Fibroblast of skin of right biceps (primary cell): ENCODE data around the gene PTPRQ.
"Not testable (repeated sequence)": the region's sequence is repeated elsewhere in the genome, so short reads cannot be mapped to it uniquely, and the experiment has no call there.

Source experiments
- DNase-seq: peaks from one replicate; pipeline ENCODE4 v3.0.0-alpha.2; 2013

Gene PTPRQ

GRCh38 chr12:80477521-80478145, 33.6 kb downstream of the PTPRQ start:
- not testable (repeated sequence) for DNase-seq

- no peak for DNase-seq
Measured at GRCh38 chr12:80484746-80485145, 40.7 kb downstream of the PTPRQ start.

DNA sequence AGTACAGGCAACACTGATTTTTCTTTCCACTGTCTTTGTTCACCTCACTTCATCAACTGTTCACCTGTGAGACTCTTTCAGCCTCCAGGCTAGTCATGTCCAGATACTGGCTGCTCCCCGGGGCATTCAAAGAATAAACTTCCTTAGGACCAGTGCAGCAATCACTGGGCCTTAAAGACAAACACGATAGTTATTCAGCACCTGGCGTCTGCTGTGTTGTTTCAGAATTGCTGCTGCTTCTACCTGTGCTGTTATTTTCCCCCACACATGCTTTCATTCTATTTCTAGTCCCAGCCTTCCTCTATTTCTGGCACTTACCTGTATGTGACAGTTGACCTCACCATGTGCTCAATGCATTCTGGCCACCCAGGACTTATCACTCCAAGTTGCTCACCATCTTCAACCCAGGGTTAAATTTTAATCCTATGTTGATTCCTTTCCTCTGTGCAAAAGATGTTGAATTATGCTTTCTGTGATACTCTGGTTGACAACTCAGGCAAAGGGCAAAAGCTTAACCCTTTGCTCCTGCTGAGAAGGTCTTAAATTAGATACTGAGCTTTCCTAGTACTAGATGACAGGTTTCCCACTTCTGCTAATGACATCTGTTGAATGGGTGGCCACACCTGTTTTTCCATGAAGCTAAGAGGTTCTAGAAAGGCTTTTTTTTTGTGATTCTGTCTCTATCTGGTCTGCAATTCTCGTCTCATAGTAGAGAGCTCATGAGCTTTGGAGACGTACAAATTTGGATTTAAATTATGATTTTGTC, 41.4 kb downstream of the PTPRQ start:
- DNase-seq = no peak

GRCh38 chr12:80490329-80490728, 46.3 kb downstream of the PTPRQ start:
- DNase-seq = peak; percentile 38

GRCh38 chr12:80491166-80491565, 47.1 kb downstream of the PTPRQ start:
- peak; percentile 12 for DNase-seq

GRCh38 chr12:80493466-80493865, 49.4 kb downstream of the PTPRQ start:
- DNase-seq = no peak

DNA sequence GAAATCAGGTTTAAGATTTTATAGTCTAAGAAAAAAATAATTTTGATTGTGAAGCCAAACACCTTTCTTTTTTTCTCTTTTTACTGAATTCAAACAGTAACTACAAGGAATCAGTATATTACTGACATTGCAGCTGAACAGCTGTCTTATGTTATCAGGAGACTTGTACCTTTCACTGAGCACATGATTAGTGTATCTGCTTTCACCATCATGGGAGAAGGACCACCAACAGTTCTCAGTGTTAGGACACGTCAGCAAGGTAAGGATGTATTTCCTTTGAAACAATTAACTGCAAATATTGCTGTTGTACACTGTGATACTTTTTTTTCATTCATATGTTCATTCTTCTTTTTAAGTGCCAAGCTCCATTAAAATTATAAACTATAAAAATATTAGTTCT, 50.8 kb downstream of the PTPRQ start:
- no peak for DNase-seq

DNA sequence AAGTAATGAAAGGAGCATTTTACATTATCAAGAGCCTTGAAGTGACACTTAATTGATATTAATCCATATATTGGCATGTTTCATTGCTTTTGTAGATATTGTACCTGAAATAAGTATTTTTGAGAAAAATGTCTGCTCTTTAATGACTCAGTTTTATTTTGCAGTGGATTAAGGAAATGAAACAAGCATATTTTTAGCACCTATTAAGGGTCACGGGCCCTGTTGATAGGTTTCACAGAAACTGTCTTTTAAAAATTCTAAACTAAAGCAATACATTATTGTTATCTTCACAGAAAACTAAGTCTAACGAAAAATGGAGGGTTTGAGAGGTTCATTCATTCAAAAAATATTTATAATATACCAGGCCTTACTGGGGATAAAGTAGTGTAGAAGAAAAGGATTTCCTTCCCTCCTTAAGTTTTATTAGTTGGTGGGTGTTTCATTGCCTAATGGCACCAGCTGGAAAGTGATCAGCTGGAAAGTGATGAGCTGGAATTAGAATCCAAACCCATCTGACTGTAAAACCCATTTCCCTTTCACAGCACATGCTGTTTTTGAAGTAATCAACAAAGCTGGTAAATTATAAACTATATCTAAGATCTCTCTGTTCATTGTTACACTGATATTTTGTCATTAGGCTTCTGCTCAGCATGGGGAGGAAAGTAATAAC, 54.2 kb downstream of the PTPRQ start:
- DNase-seq = no peak

GRCh38 chr12:80504389-80505163, 60.5 kb downstream of the PTPRQ start:
- DNase-seq = peak; percentile 56

DNA sequence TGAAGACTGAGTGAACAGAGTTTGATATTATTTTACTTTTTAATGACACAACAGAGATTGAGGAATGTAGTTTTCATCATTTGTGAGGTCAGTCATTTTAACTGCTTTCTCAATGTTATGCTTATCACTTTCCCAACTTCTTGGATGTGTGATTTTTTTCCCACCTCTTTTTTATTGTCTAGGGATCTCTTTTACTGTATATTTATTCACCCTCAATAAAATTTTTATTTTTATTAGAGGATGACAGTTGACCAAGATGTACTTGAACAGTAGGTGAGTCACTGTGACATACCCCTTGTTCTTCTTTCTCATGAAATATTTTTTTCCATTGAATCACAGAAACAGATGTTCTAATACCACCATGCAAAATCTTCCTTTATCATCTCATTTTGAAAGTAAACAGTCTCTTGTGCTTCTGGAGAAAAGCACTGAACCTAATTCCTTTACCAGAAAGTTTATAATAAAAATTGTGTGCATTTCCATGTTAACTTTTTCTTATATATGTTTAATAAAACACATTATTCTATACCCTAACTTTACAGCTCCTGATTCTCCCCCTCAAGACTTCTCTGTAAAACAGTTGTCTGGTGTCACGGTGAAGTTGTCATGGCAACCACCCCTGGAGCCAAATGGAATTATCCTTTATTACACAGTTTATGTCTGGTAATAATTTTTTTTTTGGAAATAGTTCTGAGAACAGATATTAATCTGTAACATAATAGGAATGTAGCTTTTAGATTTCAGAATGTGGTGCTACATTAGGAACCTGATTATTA, 65.9 kb downstream of the PTPRQ start:
- DNase-seq = peak; percentile 82

DNA sequence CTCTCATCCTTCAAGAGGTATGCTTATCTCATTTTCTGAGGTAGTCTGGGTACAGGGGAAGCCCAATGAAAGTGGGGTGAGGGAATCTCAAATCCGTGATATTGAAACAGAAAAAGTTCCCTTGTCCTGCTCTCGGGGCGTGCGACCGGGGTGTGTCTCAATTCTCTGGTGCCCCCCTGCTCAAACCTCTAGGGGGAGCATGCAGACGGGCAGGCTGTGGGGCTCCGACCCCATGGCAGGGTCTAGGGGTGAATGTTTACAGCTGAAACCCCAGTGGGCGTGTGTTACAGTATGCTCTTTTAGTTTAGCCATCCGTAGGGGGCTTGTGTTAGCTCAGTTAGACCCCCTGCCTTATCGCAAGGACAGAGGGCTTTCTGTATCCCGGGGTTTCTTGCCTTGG, 68.7 kb downstream of the PTPRQ start:
- no peak for DNase-seq

GRCh38 chr12:80513211-80513610, 69.2 kb downstream of the PTPRQ start:
- no peak for DNase-seq

- no peak for DNase-seq
Measured at GRCh38 chr12:80517655-80518054, 73.6 kb downstream of the PTPRQ start.

GRCh38 chr12:80531646-80532045, 87.6 kb downstream of the PTPRQ start:
- DNase-seq = no peak

- no peak for DNase-seq
Measured at GRCh38 chr12:80539029-80539428, 95.0 kb downstream of the PTPRQ start.

DNA sequence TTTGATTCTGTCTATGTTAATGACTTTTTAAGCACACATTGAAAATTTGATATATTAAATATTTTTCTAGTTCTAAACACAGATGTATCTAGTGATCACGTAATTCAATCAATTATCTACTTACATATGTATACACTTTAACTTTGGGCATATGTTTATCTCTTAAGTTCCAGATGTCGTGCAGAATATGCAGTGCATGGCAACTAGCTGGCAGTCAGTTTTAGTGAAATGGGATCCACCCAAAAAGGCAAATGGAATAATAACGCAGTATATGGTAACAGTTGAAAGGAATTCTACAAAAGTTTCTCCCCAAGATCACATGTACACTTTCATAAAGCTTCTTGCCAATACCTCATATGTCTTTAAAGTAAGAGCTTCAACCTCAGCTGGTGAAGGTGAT, 105.3 kb downstream of the PTPRQ start:
- no peak for DNase-seq

DNA sequence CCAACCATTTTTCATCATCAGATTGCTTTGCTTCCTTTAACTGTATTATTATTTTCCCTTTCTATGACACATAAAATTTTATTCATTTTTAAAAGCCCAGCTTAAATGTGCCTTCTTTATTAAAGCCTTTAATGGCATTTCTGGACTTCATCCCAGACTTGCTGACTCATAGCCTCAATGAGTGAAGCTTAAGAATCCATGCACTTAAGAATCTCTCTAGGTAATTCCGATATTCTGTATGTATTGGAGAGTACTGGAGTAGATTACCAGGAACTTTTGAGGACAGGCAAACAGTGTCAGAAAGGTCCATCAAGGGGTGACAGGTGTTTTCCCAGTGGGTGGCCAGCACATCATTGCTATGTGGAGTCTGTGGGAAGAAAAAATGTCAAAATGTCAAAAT, 107.9 kb downstream of the PTPRQ start:
- DNase-seq = peak; percentile 99

GRCh38 chr12:80553316-80553715, 109.3 kb downstream of the PTPRQ start:
- DNase-seq = peak; percentile 95

DNA sequence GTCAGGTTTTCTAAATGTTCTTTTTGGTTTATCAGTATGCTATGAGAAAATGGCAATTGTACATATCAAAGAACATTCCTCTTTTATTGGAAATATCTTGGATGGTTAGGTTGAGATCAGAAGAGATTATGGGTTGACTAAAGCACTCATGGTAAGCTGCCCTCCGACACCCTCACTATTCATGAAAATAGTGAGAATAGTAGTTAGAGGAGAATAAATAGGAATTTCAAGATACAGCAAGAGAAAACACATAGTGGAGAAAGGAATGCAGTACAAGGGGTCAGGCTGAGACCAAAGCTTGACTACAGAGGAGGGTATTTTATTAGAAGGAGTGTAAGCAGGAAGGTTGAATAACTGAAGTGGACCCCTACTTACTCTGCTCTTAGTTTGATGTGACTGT, 112.5 kb downstream of the PTPRQ start:
- peak; percentile 52 for DNase-seq

DNA sequence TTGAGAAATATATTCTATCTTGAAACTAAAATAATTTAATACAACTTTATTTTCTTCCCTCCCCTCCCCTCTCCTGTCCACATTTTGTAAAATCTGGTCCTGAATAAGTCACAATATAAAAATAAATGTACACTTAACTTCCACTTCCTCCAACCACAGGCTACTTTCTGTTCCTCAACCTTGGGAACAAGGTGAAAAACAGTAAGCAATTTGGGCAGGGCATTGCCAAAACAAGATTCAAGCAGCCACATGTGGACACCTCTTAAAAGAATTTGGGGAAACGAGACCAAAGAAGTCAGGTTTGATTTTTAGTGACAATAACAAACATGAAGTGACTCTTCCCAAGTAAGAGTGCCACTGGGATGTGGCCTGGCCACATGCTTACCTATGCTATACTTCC, 115.7 kb downstream of the PTPRQ start:
- no peak for DNase-seq

DNA sequence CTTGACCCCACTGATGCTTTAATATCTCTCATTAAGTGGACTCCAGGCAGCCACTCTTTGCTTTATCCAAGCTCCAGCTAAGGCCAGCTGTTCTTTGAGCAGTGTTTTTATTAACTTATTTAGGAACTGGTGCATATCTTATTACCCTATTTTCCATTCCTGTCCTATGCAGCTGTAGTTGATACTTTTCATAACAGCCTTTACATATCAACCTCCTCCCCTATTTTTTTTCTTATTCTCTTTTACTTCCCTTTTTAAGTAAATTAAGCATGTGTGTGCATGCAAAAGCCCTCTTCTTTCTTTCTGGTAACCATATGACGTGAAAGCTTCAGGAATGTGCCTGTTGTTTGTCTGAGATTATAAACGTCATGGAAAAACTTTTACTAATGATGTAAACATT, 121.2 kb downstream of the PTPRQ start:
- peak; percentile 53 for DNase-seq

DNA sequence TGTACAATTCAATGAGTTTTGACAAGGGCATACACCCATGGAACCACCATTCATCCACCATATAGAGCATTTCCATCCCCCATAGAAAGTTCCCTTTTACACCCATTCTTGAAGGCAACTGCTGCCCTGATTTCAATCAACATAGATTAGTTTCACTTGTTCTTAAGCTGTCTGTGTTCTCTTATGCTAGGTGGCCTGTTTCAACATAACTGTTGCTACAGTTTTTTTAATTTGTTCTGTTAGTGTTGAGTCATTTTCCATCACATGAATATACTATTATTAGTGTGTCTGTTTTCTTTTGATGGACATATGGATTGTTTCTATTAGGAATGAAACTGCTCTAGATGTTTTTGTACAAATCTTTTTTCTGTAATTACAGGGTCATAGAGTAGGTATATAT, 123.4 kb downstream of the PTPRQ start:
- peak; percentile 37 for DNase-seq
